Neural progenitor cell (in vitro differentiated cells): ENCODE results near the gene FBXO4. TPM values are rescaled to one million over a fixed set of nuclear protein-coding genes. Genes with fewer than 3 reads are reported as not detected.

ENCODE experiments used
- DNase-seq: peaks from one replicate; pipeline ENCODE4 v3.0.0-alpha.2; 2016; ENCODE audit warnings: low spot score
- H2AFZ ChIP-seq: fragments of 200-600 bp; sonication (generic); replicated peaks from 2 replicates; pipeline ENCODE4 v1.6.1; 2016; ENCODE audit warnings: antibody characterized with exemption
- H3F3A ChIP-seq: fragments of 200-600 bp; sonication (generic); 2 replicates; pipeline ENCODE4 v1.6.1; 2016; ENCODE audit warnings: antibody characterized with exemption, low read depth
- H3K27ac ChIP-seq: fragments of 200-600 bp; sonication (generic); 2 replicates; pipeline ENCODE4 v1.5.1; 2016; ENCODE audit warnings: mild to moderate bottlenecking
- H3K27me3 ChIP-seq: fragments of 200-600 bp; sonication (generic); 2 replicates; pipeline ENCODE4 v1.6.1; 2016; ENCODE audit warnings: mild to moderate bottlenecking, moderate library complexity
- H3K36me3 ChIP-seq: fragments of 200-600 bp; sonication (generic); 2 replicates; pipeline ENCODE4 v1.5.1; 2016
- H3K4me1 ChIP-seq: fragments of 200-600 bp; sonication (generic); 2 replicates; pipeline ENCODE4 v1.6.1; 2016; ENCODE audit warnings: mixed run types
- H3K4me2 ChIP-seq: fragments of 200-600 bp; sonication (generic); 2 replicates; pipeline ENCODE4 v1.6.1; 2016
- H3K4me3 ChIP-seq: fragments of 200-600 bp; sonication (generic); 2 replicates; pipeline ENCODE4 v1.5.1; 2016
- H3K79me2 ChIP-seq: fragments of 200-600 bp; sonication (generic); 2 replicates; pipeline ENCODE4 v1.6.1; 2016; ENCODE audit warnings: low read depth
- H3K9ac ChIP-seq: fragments of 200-600 bp; sonication (generic); 2 replicates; pipeline ENCODE4 v1.6.1; 2016
- H3K9me3 ChIP-seq: fragments of 200-600 bp; sonication (generic); 2 replicates; pipeline ENCODE4 v1.5.1; 2016; ENCODE audit warnings: low read depth
- H4K20me1 ChIP-seq: fragments of 200-600 bp; sonication (generic); 2 replicates; pipeline ENCODE4 v1.6.1; 2016; ENCODE audit warnings: low read depth
- H3K27ac Mint-ChIP-seq: 3 replicates; pipeline ENCODE4 v1.8.0; 2021; ENCODE audit warnings: mixed read lengths
- H3K27me3 Mint-ChIP-seq: 2 replicates; pipeline ENCODE4 v1.8.0; 2022; ENCODE audit warnings: low read depth, mild to moderate bottlenecking, inconsistent platforms, moderate library complexity, mixed read lengths; ENCODE audit not compliant: insufficient read depth
- H3K36me3 Mint-ChIP-seq: 3 replicates; pipeline ENCODE4 v1.8.0; 2021; ENCODE audit warnings: mixed read lengths
- H3K4me1 Mint-ChIP-seq: 3 replicates; pipeline ENCODE4 v1.8.0; 2021; ENCODE audit warnings: mixed read lengths
- H3K4me3 Mint-ChIP-seq: 3 replicates; pipeline ENCODE4 v1.8.0; 2021; ENCODE audit warnings: mild to moderate bottlenecking, moderate library complexity, mixed read lengths
- H3K9me3 Mint-ChIP-seq: 3 replicates; pipeline ENCODE4 v1.8.0; 2020; ENCODE audit warnings: mixed read lengths
- EZH2 ChIP-seq: fragments of 200-600 bp; sonication (generic); IDR thresholded peaks from 2 replicates; pipeline ENCODE4 v1.6.1; 2017; ENCODE audit warnings: antibody characterized with exemption, mild to moderate bottlenecking, moderate library complexity
- EZH2phosphoT487 ChIP-seq: fragments of 200-600 bp; sonication (generic); IDR thresholded peaks from 2 replicates; pipeline ENCODE4 v1.6.1; 2017; ENCODE audit warnings: antibody characterized with exemption
- total RNA-seq: library from RNA; depleted of rRNA; stranded (reverse); fragments of >200 nt; gene quantifications from 2 replicates; pipeline ENCODE4 v1.2.3, GENCODE V29; 2015; ENCODE audit warnings: low replicate concordance
- TF ChIP-seq, protein P1 (sequence below): fragments of 200-600 bp; sonication (generic); IDR thresholded peaks from 2 replicates; pipeline ENCODE4 v1.5.1; 2017; ENCODE audit warnings: antibody characterized with exemption, mild to moderate bottlenecking

FBXO4 gene
- total RNA-seq, 1 donor from 2014 or later = 15.5 TPM

DNA sequence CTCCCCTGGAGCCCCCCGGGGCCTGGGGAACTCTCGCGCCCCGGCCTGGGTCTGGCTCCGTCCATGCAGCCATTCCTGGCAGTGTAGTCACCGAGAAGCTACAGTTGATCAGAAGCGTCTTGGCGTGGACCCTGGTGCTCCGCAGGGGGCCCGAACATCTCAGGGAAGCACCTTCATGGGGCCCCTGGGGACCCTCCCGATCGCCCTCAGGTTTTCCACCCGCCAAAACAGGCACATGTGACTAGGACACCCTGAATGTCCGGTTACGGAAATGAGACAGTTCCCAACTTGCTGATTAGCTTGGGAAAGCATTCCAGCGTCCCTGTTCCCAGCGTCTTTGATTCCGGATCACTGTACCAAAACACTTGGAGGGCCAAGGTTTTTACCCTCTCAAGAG, 472 bp downstream of the FBXO4 start:
- Histone ChIP-seq H3K79me2 (no peaks in the 10 kb centered on the region), H3K4me3 (peak overlapping the region; percentile 71), H3K4me2 (peak overlapping the region; percentile 77), H3K27ac (no peak overlapping the region), H3K4me1 (peaks cover 4% of the 10 kb centered on the region), H3K27me3 (no peaks in the 10 kb centered on the region), H3K9ac (peak overlapping the region; percentile 73), H3K36me3 (no peaks in the 10 kb centered on the region), H4K20me1 (no peaks in the 10 kb centered on the region), H3F3A (peaks cover 4% of the 10 kb centered on the region), H3K9me3 (no peaks in the 10 kb centered on the region), H2AFZ (peak overlapping the region; percentile 97)
- H3K36me3 Mint-ChIP-seq = peaks cover 6% of the 10 kb centered on the region
- peak; percentile 18 for DNase-seq
- TF ChIP-seq, protein P1, sequence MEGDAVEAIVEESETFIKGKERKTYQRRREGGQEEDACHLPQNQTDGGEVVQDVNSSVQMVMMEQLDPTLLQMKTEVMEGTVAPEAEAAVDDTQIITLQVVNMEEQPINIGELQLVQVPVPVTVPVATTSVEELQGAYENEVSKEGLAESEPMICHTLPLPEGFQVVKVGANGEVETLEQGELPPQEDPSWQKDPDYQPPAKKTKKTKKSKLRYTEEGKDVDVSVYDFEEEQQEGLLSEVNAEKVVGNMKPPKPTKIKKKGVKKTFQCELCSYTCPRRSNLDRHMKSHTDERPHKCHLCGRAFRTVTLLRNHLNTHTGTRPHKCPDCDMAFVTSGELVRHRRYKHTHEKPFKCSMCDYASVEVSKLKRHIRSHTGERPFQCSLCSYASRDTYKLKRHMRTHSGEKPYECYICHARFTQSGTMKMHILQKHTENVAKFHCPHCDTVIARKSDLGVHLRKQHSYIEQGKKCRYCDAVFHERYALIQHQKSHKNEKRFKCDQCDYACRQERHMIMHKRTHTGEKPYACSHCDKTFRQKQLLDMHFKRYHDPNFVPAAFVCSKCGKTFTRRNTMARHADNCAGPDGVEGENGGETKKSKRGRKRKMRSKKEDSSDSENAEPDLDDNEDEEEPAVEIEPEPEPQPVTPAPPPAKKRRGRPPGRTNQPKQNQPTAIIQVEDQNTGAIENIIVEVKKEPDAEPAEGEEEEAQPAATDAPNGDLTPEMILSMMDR = no peak
- TF ChIP-seq EZH2phosphoT487 (no peak), EZH2 (no peak)
- peaks cover 3% of the 10 kb centered on the region for H3K4me1 Mint-ChIP-seq
- no peaks in the 10 kb centered on the region for H3K27me3 Mint-ChIP-seq
- H3K4me3 Mint-ChIP-seq = no peak overlapping the region
- peaks cover 2% of the 10 kb centered on the region for H3K9me3 Mint-ChIP-seq
- no peak overlapping the region for H3K27ac Mint-ChIP-seq

- Histone ChIP-seq H3K9me3 (no peaks in the 10 kb centered on the region), H3K9ac (no peak overlapping the region), H3F3A (peaks cover 4% of the 10 kb centered on the region), H4K20me1 (no peaks in the 10 kb centered on the region), H3K36me3 (no peaks in the 10 kb centered on the region), H3K79me2 (no peaks in the 10 kb centered on the region), H3K27me3 (no peaks in the 10 kb centered on the region), H3K4me3 (no peak overlapping the region), H3K4me2 (no peak overlapping the region), H3K27ac (no peak overlapping the region), H2AFZ (no peak overlapping the region), H3K4me1 (peaks cover 4% of the 10 kb centered on the region)
- no peaks in the 10 kb centered on the region for H3K27me3 Mint-ChIP-seq
- H3K27ac Mint-ChIP-seq = no peak overlapping the region
- peaks cover 3% of the 10 kb centered on the region for H3K4me1 Mint-ChIP-seq
- no peak for DNase-seq
- H3K9me3 Mint-ChIP-seq = peaks cover 2% of the 10 kb centered on the region
- peaks cover 4% of the 10 kb centered on the region for H3K36me3 Mint-ChIP-seq
- TF ChIP-seq EZH2phosphoT487 (no peak), EZH2 (no peak)
- TF ChIP-seq, protein P1 = no peak
- no peak overlapping the region for H3K4me3 Mint-ChIP-seq
Measured at GRCh38 chr5:41927604-41928003, 2.5 kb downstream of the FBXO4 start.

GRCh38 chr5:41929035-41929434, 4.0 kb downstream of the FBXO4 start:
- peaks cover 4% of the 10 kb centered on the region for H3F3A ChIP-seq
- no peaks in the 10 kb centered on the region for H3K27me3 Mint-ChIP-seq
- H3K27ac Mint-ChIP-seq = no peak overlapping the region
- H3K4me1 ChIP-seq = peaks cover 4% of the 10 kb centered on the region
- no peaks in the 10 kb centered on the region for H4K20me1 ChIP-seq
- peaks cover 4% of the 10 kb centered on the region for H3K36me3 Mint-ChIP-seq
- H3K9ac ChIP-seq = no peak overlapping the region
- no peak overlapping the region for H3K27ac ChIP-seq
- H3K79me2 ChIP-seq = no peaks in the 10 kb centered on the region
- no peaks in the 10 kb centered on the region for H3K9me3 ChIP-seq
- no peak overlapping the region for H3K4me2 ChIP-seq
- no peaks in the 10 kb centered on the region for H3K36me3 ChIP-seq
- TF ChIP-seq, protein P1 = no peak
- TF ChIP-seq EZH2phosphoT487 = no peak
- no peak overlapping the region for H3K4me3 ChIP-seq
- H3K4me1 Mint-ChIP-seq = peaks cover 3% of the 10 kb centered on the region
- H3K27me3 ChIP-seq = no peaks in the 10 kb centered on the region
- H3K9me3 Mint-ChIP-seq = peaks cover 2% of the 10 kb centered on the region
- DNase-seq = no peak
- H2AFZ ChIP-seq = no peak overlapping the region
- no peak overlapping the region for H3K4me3 Mint-ChIP-seq

DNA sequence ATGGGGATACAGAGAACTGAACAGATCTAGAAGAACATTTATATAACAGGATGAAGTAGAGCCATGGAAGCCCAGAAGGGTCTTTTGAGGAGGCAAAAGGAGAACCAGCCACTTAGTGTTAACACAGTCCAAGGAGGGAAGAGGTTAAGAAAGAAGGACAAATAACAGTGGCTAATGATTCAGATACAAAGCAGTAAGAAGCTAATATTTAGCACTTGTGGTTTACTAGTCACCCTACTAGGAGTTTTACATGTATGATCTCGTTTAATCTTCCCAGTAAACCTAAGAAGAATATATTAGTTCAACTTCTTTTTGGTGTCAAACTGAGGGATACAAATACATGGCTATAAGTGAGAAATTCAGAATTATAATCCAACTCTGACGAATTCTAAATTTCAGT, 7.7 kb downstream of the FBXO4 start:
- Histone ChIP-seq H3K4me2 (no peak overlapping the region), H3K9ac (no peak overlapping the region), H3K9me3 (no peaks in the 10 kb centered on the region), H3K27ac (no peak overlapping the region), H3K36me3 (no peaks in the 10 kb centered on the region), H3K27me3 (no peaks in the 10 kb centered on the region), H3F3A (no peaks in the 10 kb centered on the region), H4K20me1 (no peaks in the 10 kb centered on the region), H2AFZ (no peak overlapping the region), H3K4me3 (no peak overlapping the region), H3K4me1 (peaks cover 10% of the 10 kb centered on the region), H3K79me2 (no peaks in the 10 kb centered on the region)
- Mint-ChIP-seq H3K27ac (no peak overlapping the region), H3K9me3 (no peaks in the 10 kb centered on the region), H3K4me1 (no peaks in the 10 kb centered on the region), H3K36me3 (no peaks in the 10 kb centered on the region), H3K27me3 (no peaks in the 10 kb centered on the region), H3K4me3 (no peak overlapping the region)
- TF ChIP-seq, protein P1 = no peak
- no peak for DNase-seq
